ENCODE measurements around the gene KAT8. TPM values are rescaled to one million over a fixed set of nuclear protein-coding genes. Genes with fewer than 3 reads are reported as not detected.
"Not testable (repeated sequence)": the region's sequence is repeated elsewhere in the genome, so short reads cannot be mapped to it uniquely, and the experiment has no call there.

KAT8 gene
- total RNA-seq, 2 donors from 2014 or later, result 55.7 to 66.4 TPM

- Histone ChIP-seq H3K27ac (no peak overlapping the region), H3K9me3 (no peaks in the 10 kb centered on the region), H3K36me3 (replicated peaks in 1 of 2; ENCODE audit: insufficient read depth in 1 of 2, low read depth in 2 of 2) (no peaks in the 10 kb centered on the region), H3K27me3 (no peaks in the 10 kb centered on the region), H3K4me3 (no peak overlapping the region), H3K4me1 (no peaks in the 10 kb centered on the region)
- intact Hi-C loops (cut with DNase I), result no loop called here
- ATAC-seq (no peak), DNase-seq (no peak)
- TF ChIP-seq CTCF (IDR thresholded peaks at IDR 0.05), result no peak
- no peak for TF ChIP-seq POLR2A (IDR thresholded peaks at IDR 0.05)
- 28 to 39% methylated on average over 2 of the region's 2 CpGs for WGBS, 2 donors
Measured at GRCh38 chr16:31168848-31169247, 51.4 kb downstream of the KAT8 start.

- H3K4me1 ChIP-seq; H3K36me3 ChIP-seq (replicated peaks in 1 of 2; ENCODE audit: insufficient read depth in 1 of 2, low read depth in 2 of 2); H3K27me3 ChIP-seq; H3K4me3 ChIP-seq; ATAC-seq; intact Hi-C loops (cut with DNase I); DNase-seq; H3K27ac ChIP-seq; H3K9me3 ChIP-seq: not testable (repeated sequence)
- 0% methylated on average over 1 of the region's 2 CpGs; no CpG with 5 or more reads in 1 of the 2 donors for WGBS, 2 donors
Measured at GRCh38 chr16:31170048-31170447, 52.6 kb downstream of the KAT8 start.

- no peak for ATAC-seq
- Histone ChIP-seq H3K27ac (no peak overlapping the region), H3K9me3 (no peaks in the 10 kb centered on the region), H3K4me3 (no peak overlapping the region), H3K36me3 (replicated peaks in 1 of 2; ENCODE audit: insufficient read depth in 1 of 2, low read depth in 2 of 2) (no peaks in the 10 kb centered on the region), H3K27me3 (no peaks in the 10 kb centered on the region), H3K4me1 (peaks cover 14% of the 10 kb centered on the region)
- DNase-seq, result no peak
- TF ChIP-seq CTCF (IDR thresholded peaks at IDR 0.05) (no peak), POLR2A (IDR thresholded peaks at IDR 0.05) (no peak)
- intact Hi-C loops (cut with DNase I), result no loop called here
- WGBS, 2 donors, result 57 to 80% methylated on average over 3 of the region's 3 CpGs
Measured at GRCh38 chr16:31177136-31177535, 59.7 kb downstream of the KAT8 start.

GRCh38 chr16:31179219-31179746 is 61.8 kb downstream of the KAT8 start:
- TF ChIP-seq CTCF (IDR thresholded peaks at IDR 0.05) (no peak), POLR2A (IDR thresholded peaks at IDR 0.05) (no peak)
- DNase-seq (no peak), ATAC-seq (peak; percentile 1)
- WGBS, 2 donors, result 2 to 9% methylated on average over 6 to 27 of the region's 27 CpGs
- H3K27ac ChIP-seq, result peak overlapping the region; percentile 94 to 97 (median 96)
- no peaks in the 10 kb centered on the region for H3K27me3 ChIP-seq
- peak overlapping the region; percentile 8 to 36 for H3K4me3 ChIP-seq
- H3K4me1 ChIP-seq, result peaks cover 31% of the 10 kb centered on the region
- peaks cover 0 to 5% of the 10 kb centered on the region in 2 donors for H3K36me3 ChIP-seq (replicated peaks in 1 of 2; ENCODE audit: insufficient read depth in 1 of 2, low read depth in 2 of 2)
- intact Hi-C loops (cut with DNase I), result no loop called here
- no peaks in the 10 kb centered on the region for H3K9me3 ChIP-seq

GRCh38 chr16:31179747-31180459 is 62.4 kb downstream of the KAT8 start, which contains the start of gene FUS:
Gene FUS, plus strand, starts transcription at chr16:31180139. Its CDS starts 76 bp downstream, at chr16:31180215.
- Histone ChIP-seq H3K36me3 (replicated peaks in 1 of 2; ENCODE audit: insufficient read depth in 1 of 2, low read depth in 2 of 2) (peaks cover 0 to 9% of the 10 kb centered on the region in 2 donors), H3K9me3 (no peaks in the 10 kb centered on the region), H3K4me3 (peak within 1 kb of the TSS; percentile 78 to 93), H3K4me1 (peaks cover 31% of the 10 kb centered on the region), H3K27ac (peak within 1 kb of the TSS; percentile 94 to 97 (median 96)), H3K27me3 (no peaks in the 10 kb centered on the region)
- DNase-seq (peak; percentile 90 to 95 (median 94)), ATAC-seq (peak; percentile 91)
- WGBS, 2 donors, result 0% methylated on average over 1 to 69 of the region's 69 CpGs
- TF ChIP-seq POLR2A (IDR thresholded peaks at IDR 0.05) (peak; percentile 98 to 100 (median 100)), CTCF (IDR thresholded peaks at IDR 0.05) (no peak)
- intact Hi-C loops (cut with DNase I), result no loop called here

Small RNA genes lying within 50 kb of the gene (small RNA-seq; reads per million reads assigned to genes)
- not detected for gene AC009088.4
- gene NDUFA3P6, result not detected

Other genes starting within 250 kb of the KAT8 start
- gene BCL7C, start 223.6 kb upstream of the KAT8 start, total RNA-seq, result 10 to 100 TPM; 19.8 to 24.1 TPM
- 1 to 10 TPM; 1.0 to 2.0 TPM for gene CTF1, start 221.1 kb upstream of the KAT8 start, total RNA-seq
- gene FBXL19, start 194.1 kb upstream of the KAT8 start, total RNA-seq, result 10 to 100 TPM in 1 of 2 donors, 1 to 10 TPM in 1; 8.6 to 21.1 TPM
- gene ORAI3, start 168.6 kb upstream of the KAT8 start, total RNA-seq, result 10 to 100 TPM in 1 of 2 donors, 1 to 10 TPM in 1; 7.9 to 27.2 TPM
- 10 to 100 TPM in 1 of 2 donors, 1 to 10 TPM in 1; 4.7 to 10.9 TPM for gene SETD1A, start 159.9 kb upstream of the KAT8 start, total RNA-seq
- 10 to 100 TPM; 20.5 to 21.4 TPM for gene HSD3B7, start 132.5 kb upstream of the KAT8 start, total RNA-seq
- gene STX1B, start 107.0 kb upstream of the KAT8 start, total RNA-seq, result under 1 TPM; 0.26 to 0.33 TPM
- 10 to 100 TPM; 25.9 to 38.6 TPM for gene STX4, start 84.1 kb upstream of the KAT8 start, total RNA-seq
- gene ZNF668, start 43.4 kb upstream of the KAT8 start, total RNA-seq, result 10 to 100 TPM in 1 of 2 donors, 1 to 10 TPM in 1; 2.9 to 15.2 TPM
- gene ZNF646, start 43.2 kb upstream of the KAT8 start, total RNA-seq, result 10 to 100 TPM; 12.7 to 14.5 TPM
- gene PRSS53, start 28.7 kb upstream of the KAT8 start, total RNA-seq, result 1 to 10 TPM; 3.0 to 6.0 TPM
- gene VKORC1, start 22.9 kb upstream of the KAT8 start, total RNA-seq, result 100 to 1,000 TPM in 1 of 2 donors, 10 to 100 TPM in 1; 42.5 to 104 TPM
- 10 to 100 TPM; 33.9 to 61.7 TPM for gene BCKDK, start 9.3 kb upstream of the KAT8 start, total RNA-seq
- gene PRSS8, start 18.1 kb downstream of the KAT8 start, total RNA-seq, result 10 to 100 TPM; 75.5 to 81.7 TPM
- 10 to 100 TPM in 1 of 2 donors, under 1 TPM in 1; 0.52 to 65.3 TPM for gene PRSS36, start 32.4 kb downstream of the KAT8 start, total RNA-seq
- gene FUS, start 62.5 kb downstream of the KAT8 start, total RNA-seq, result 10 to 100 TPM; 43.6 to 68.9 TPM
- gene PYCARD, start 85.1 kb downstream of the KAT8 start, total RNA-seq, result 10 to 100 TPM; 12.7 to 13.8 TPM
- gene TRIM72, start 96.5 kb downstream of the KAT8 start, total RNA-seq, result not detected
- gene PYDC1, start 99.5 kb downstream of the KAT8 start, total RNA-seq, result not detected
- 1 to 10 TPM; 3.3 to 6.5 TPM for gene ITGAM, start 142.3 kb downstream of the KAT8 start, total RNA-seq
- gene ITGAX, start 237.5 kb downstream of the KAT8 start, total RNA-seq, result 1 to 10 TPM; 3.0 to 8.6 TPM

Data from body of pancreas (tissue), 4 donors.